ENCODE results near the gene ADGRV1. TPM values are rescaled to one million over a fixed set of nuclear protein-coding genes. Genes with fewer than 3 reads are reported as not detected.

Gene ADGRV1
- total and polyA plus RNA-seq, 9 of the 15 experiments (the other 6 are each of a cell fraction or from before 2014, with no cell fraction given): 21.7 to 156 (median 58.2) TPM

DNA sequence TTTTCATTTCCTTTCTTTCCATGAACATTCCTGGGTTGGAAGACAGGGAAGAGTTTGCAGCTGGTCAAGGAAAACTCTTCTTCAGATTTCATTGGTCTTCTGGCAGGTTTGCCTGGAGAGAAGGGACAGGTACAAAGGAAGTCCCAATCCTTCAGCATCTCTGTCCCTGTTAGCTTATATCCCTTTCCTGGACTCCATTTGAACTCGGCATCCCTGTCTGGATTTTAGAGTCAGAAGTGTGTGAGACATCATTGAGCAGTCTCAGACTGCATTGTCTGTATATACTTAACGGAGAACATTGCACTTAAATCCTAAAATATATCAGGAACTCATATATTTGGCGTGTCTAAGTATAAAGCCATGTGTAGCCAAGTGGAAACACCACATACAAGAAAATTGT is 54.9 kb downstream of the ADGRV1 start (continued):
- TF ChIP-seq, protein P1, sequence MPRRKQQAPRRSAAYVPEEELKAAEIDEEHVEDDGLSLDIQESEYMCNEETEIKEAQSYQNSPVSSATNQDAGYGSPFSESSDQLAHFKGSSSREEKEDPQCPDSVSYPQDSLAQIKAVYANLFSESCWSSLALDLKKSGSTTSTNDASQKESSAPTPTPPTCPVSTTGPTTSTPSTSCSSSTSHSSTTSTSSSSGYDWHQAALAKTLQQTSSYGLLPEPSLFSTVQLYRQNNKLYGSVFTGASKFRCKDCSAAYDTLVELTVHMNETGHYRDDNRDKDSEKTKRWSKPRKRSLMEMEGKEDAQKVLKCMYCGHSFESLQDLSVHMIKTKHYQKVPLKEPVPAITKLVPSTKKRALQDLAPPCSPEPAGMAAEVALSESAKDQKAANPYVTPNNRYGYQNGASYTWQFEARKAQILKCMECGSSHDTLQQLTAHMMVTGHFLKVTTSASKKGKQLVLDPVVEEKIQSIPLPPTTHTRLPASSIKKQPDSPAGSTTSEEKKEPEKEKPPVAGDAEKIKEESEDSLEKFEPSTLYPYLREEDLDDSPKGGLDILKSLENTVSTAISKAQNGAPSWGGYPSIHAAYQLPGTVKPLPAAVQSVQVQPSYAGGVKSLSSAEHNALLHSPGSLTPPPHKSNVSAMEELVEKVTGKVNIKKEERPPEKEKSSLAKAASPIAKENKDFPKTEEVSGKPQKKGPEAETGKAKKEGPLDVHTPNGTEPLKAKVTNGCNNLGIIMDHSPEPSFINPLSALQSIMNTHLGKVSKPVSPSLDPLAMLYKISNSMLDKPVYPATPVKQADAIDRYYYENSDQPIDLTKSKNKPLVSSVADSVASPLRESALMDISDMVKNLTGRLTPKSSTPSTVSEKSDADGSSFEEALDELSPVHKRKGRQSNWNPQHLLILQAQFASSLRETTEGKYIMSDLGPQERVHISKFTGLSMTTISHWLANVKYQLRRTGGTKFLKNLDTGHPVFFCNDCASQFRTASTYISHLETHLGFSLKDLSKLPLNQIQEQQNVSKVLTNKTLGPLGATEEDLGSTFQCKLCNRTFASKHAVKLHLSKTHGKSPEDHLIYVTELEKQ (CRISPR knock-in tag; IDR thresholded peaks at IDR 0.05): no peak
- no peak for TF ChIP-seq SNRNP70 (optimal IDR thresholded peaks at IDR 0.05; ENCODE audit: low read depth, low read length)
- TF ChIP-seq ZNF232 (CRISPR knock-in tag; IDR thresholded peaks at IDR 0.05): no peak
- no peak for TF ChIP-seq SRSF3 (IDR thresholded peaks at IDR 0.05; ENCODE audit: insufficient read depth, low read length)
- peak; percentile 21; the same call in 1 of the 2 replicates for TF ChIP-seq MGA (IDR thresholded peaks at IDR 0.05)
- TF ChIP-seq PRMT5 (CRISPR knock-in tag; IDR thresholded peaks at IDR 0.05): no peak
- no peak for TF ChIP-seq CHAMP1 (IDR thresholded peaks at IDR 0.05)

Measured in K562 (cell line).